Activated naive CD4-positive, alpha-beta T cell treated with Interleukin-2 at 50 U/mL for 16 hours (primary cell): ENCODE data around the gene ZMYM2.

Experiments used
- DNase-seq: peaks from one replicate; pipeline ENCODE4 v3.0.0-alpha.2; 2020

Gene ZMYM2

GRCh38 chr13:20137875-20138274, 179.3 kb downstream of the ZMYM2 start:
- no peak for DNase-seq

GRCh38 chr13:20140487-20140886, 182.0 kb downstream of the ZMYM2 start:
- no peak for DNase-seq
